GM12873 (cell line): ENCODE data around the gene FCRL6.
A peak's percentile ranks its signal among the peaks of the same experiment; 100 is the strongest.

Source experiments
- TF ChIP-seq, protein P1 (sequence below): IDR thresholded peaks from 2 replicates; pipeline ENCODE4 v1.5.1; 2012; ENCODE audit warnings: low read depth, mild to moderate bottlenecking, moderate library complexity, low read length, control low read depth; ENCODE audit not compliant: insufficient read depth; ENCODE audit errors: missing control alignments

FCRL6 gene

GRCh38 chr1:159774465-159774864 lies 27.7 kb upstream of the FCRL6 start:
- TF ChIP-seq, protein P1, sequence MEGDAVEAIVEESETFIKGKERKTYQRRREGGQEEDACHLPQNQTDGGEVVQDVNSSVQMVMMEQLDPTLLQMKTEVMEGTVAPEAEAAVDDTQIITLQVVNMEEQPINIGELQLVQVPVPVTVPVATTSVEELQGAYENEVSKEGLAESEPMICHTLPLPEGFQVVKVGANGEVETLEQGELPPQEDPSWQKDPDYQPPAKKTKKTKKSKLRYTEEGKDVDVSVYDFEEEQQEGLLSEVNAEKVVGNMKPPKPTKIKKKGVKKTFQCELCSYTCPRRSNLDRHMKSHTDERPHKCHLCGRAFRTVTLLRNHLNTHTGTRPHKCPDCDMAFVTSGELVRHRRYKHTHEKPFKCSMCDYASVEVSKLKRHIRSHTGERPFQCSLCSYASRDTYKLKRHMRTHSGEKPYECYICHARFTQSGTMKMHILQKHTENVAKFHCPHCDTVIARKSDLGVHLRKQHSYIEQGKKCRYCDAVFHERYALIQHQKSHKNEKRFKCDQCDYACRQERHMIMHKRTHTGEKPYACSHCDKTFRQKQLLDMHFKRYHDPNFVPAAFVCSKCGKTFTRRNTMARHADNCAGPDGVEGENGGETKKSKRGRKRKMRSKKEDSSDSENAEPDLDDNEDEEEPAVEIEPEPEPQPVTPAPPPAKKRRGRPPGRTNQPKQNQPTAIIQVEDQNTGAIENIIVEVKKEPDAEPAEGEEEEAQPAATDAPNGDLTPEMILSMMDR, result no peak

GRCh38 chr1:159775716-159776115 lies 26.4 kb upstream of the FCRL6 start:
- TF ChIP-seq, protein P1, result no peak

- TF ChIP-seq, protein P1, result no peak
Measured at GRCh38 chr1:159778266-159778665, 23.9 kb upstream of the FCRL6 start.

DNA sequence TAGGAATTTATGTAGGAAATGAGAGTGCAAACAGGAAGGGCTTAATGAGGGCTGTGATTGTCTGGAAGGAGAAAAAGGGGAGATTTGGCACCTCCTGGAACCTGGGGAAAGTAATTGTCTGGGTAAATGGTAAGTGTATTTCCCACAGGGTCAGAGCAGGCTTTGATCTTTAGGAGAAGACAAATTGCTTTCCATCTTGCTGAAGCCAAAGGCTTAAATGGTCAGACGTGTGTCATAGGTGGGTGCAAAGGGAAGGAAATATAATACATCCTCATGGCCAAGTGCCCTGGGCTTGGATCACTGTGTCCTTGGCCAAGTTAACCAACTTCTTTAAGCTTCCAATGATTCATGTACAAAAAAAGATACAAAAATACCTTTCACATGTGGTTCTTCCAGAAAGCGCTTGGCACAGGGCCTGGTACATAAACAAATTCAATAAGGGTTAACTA lies 22.7 kb upstream of the FCRL6 start:
- TF ChIP-seq, protein P1, result no peak

- TF ChIP-seq, protein P1, result peak; percentile 89
Measured at GRCh38 chr1:159780583-159781582, 21.3 kb upstream of the FCRL6 start, which contains the start of gene DUSP23. Gene DUSP23, plus strand, starts transcription at chr1:159780962. Its CDS starts 139 bp downstream, at chr1:159781101.

DNA sequence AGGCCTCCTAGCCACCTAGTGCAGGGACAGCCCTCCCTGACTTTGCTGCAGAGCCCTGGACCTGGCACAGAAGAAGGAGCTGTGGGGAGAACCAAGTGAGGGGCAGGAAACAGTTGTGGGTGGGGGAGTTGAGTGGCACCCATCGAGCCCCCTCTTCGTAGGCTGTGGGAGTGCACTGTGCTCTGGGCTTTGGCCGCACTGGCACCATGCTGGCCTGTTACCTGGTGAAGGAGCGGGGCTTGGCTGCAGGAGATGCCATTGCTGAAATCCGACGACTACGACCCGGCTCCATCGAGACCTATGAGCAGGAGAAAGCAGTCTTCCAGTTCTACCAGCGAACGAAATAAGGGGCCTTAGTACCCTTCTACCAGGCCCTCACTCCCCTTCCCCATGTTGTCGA lies 20.2 kb upstream of the FCRL6 start:
- TF ChIP-seq, protein P1, result no peak

- TF ChIP-seq, protein P1, result no peak
Measured at GRCh38 chr1:159783724-159784123, 18.4 kb upstream of the FCRL6 start.
